H1 (cell line): ENCODE results near the gene PCYT1A. TPM values are rescaled to one million over a fixed set of nuclear protein-coding genes. Genes with fewer than 3 reads are reported as not detected.

Source experiments
- CBX5 ChIP-seq: fragments of 300-800, 300-1000 bp; sonication (generic); IDR thresholded peaks from 2 replicates; pipeline ENCODE4 v1.7.1; 2016; ENCODE audit warnings: antibody characterized with exemption, low read length, low read depth
- CHD7 ChIP-seq: fragments of 300-600 bp; sonication (generic); IDR thresholded peaks from 2 replicates; pipeline ENCODE4 v1.7.1; 2012; ENCODE audit warnings: low read length, moderate library complexity, mild to moderate bottlenecking, inconsistent platforms; ENCODE audit not compliant: insufficient replicate concordance
- RAD21 ChIP-seq, 2 experiments: IDR thresholded peaks in 1 of 2; conservative IDR thresholded peaks in 1 of 2; 2 replicates each; pipeline ENCODE4 v1.6.1; 2011; ENCODE audit warnings: low read depth in 2 of 2, low read length in 2 of 2, improper control_type of control experiment in 1 of 2, inconsistent platforms in 1 of 2, mild to moderate bottlenecking in 1 of 2, moderate library complexity in 1 of 2
- polyA plus RNA-seq, 7 experiments: library from polyadenylated mRNA; depleted of rRNA in 3 of 7; stranded (reverse) in 5 of 7; unstranded in 2 of 7; fragments of >200 nt in 5 of 7; fragments of 200-250 nt in 2 of 7; gene quantifications; 1 replicate in 5 of 7; 2 replicates in 1 of 7; 4 replicates in 1 of 7; pipeline versions ENCODE4 v1.2.1 to v1.2.3, GENCODE V29; 2011 to 2013; ENCODE audit warnings: missing spikeins in 2 of 7, mixed read lengths in 2 of 7
- total RNA-seq: library from RNA; stranded (reverse); fragmentation: NEBNext Ultra II Directional; extraction: Animal tissue kit (Norgen Biotek cat#: 25700); gene quantifications from 2 replicates; pipeline ENCODE4 v1.2.1, GENCODE V29; 2021

PCYT1A gene
- total and polyA plus RNA-seq, 2 of the 8 experiments (the other 6 are each of a cell fraction or from before 2014, with no cell fraction given): 19.9 to 31.8 TPM

DNA sequence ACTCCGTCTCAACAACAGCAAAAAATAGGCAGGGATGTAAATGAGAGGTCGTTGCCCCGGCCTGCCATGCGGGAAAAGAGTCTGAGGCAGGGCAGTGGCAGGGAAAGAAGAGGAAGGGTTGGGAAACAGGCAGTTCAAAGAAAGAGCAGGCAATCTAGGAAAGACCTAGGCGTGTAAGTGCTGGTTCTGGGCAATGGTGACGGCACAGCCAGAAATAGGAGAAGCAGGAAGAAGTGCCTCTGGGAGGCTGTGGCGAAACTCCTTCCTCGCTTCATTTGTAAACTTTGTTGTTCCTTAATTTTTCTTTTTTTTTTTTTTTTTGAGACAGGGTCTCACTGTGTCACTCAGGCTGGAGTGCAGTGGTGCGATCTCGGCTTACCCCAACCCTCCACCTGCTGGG lies 66.9 kb downstream of the PCYT1A start (continued):
- TF ChIP-seq CHD7 (no peak), RAD21 (IDR thresholded peaks at IDR 0.05 in 1 of 2, conservative IDR thresholded peaks at IDR 0.05 in 1 of 2; ENCODE audit: low read depth in 2 of 2, low read length in 2 of 2) (no peak), CBX5 (no peak)
